ENCODE results near the gene NFIA.

The NFIA gene

DNA sequence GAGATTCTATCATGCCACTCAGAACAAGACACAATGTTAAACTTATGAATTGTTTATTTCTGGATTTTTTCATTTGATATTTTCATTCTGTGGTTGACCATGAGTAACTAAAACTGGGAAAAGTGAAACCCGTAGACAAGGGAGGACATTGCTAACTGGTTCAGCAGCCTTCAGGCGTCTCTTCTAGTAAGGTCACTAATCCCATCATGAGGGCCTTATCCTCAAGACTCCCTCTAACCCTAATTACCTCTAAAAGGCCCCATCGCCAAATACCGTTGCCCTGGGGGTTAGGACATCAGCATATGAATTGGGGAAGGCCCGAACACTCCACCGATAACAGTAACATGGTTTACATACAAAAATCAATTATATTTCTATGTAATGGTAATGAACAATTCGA, 394.9 kb downstream of the NFIA start:
- no peak for DNase-seq

DNA sequence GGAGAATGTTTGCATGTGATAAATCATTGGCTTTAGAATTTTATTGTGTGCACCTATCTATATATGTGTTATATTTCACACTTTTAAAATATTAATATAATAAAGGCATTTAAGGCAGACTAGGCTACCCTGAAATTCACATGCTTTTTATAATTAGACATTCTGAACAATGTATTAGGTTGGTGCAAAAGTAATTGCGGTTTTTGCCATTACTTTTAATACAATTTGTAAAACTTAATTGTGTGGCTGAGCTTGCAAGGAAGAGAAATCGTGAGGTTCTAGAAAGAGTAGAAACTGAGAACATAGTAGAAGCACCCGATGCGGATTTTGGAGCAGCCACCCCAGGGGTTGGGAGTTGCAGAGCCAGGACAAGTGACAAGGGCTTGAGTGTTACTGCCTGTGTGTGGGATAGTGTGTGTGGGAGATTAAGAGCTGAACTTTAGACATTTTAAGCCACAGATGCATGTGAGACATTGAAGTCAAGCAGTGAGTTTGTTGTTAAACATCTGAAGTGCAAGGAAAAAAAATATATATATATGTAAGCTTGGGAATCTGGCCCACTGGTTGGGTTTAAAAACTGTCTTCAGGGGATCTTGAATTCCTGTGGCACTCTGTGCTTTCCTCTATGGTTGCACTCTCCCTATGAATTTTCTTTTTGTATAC, 398.0 kb downstream of the NFIA start:
- no peak for DNase-seq

- DNase-seq = no peak
Observed at GRCh38 chr1:61481315-61481715, 399.0 kb downstream of the NFIA start.

DNA sequence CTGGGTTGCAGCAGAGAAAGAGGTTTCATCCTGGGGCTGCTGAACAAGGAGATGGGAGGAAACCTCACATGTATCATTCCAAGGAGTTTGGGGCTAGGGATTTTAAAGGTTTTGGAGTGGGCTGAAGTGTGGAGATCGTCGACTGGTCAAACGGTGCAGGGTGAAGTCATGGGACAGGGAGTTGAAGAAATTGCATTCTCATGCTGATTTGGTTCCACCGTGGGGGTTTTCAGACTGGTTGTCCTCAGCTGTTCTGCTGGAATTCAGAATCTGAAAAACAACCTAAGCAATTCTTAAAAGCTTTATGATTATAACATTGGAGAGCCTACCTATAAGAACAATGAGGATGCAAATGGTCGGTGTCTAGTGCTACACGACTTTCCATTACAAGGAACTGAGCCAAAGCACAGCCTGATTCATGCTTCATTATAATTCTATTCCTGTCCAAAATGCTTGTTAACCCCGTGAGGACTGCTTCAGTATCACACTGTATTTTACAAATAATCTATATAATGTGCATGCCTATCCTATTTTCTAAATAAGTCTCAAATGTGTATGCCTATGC, 399.9 kb downstream of the NFIA start:
- no peak for DNase-seq

DNA sequence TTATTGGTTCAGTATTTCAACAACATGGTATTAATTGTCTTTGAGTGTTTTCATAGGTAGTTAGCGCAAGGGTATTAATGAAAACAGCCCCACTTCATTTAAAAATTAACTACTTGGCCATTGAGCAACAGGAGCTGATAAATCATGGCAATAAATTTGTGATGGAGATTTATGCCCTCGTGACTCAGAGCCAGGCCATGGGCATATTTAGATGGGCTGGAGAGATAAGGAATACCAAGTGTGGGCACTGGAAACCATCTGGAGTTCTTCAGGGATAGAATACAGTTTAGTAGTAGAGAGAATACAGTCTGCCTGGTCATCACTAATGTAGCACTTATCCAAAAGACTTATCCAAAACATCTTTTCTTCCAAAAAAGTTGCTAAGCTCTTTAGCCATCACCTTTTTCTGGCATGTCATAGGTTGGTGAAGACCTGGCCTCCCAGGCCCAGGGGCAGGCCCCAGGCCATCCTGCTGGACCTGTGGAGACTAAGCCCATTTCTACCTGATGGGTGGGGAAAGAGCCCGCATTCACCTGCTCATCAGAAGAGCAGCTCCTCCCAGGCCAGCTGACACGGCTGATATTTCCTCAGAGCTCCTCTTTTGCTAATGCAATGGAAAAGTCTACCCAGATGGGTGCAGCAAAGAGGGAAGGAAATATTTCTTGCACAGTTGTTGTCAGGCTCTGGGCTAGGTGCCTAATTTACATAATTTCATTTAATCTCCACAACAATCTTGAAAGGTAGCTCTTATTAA, 404.6 kb downstream of the NFIA start:
- no peak for DNase-seq

DNA sequence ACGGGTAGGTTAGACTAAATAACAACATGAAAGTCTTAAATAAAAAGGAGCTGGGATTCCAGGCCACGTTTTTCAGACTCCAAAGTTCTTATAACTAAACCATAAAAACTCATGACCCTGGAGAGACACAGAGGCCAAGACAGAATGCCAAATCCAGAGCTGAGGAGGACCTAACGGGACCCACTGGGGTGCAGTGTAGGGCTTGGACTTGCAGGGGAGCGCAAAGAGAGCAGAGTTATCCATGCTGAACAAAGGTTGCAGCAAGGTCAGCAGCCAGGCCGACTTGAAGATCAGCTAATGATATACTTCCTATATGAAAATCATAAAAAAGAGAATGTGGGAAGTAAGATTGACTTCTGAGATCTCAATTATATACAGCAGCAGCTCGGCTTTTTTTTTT, 405.4 kb downstream of the NFIA start:
- DNase-seq = no peak

DNA sequence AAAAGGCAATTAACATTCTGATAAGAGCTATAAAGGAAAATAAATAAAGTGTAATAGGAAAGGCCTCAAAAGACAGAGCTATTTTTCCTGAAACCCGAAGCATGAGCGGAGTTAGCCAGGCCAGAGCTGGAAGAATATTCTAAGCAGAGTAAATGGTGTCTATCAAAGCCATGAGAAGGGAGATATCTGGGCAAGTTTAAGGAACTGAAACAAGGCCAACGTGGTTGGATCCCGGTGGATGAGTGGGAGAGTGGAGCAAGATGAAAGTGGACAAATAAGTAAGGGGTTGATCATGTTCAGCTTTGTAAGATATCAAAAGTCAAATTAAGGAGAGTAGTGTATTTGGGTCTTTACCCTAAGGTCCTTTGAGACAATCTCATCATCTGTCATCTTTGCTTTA, 408.6 kb downstream of the NFIA start:
- DNase-seq = no peak

DNA sequence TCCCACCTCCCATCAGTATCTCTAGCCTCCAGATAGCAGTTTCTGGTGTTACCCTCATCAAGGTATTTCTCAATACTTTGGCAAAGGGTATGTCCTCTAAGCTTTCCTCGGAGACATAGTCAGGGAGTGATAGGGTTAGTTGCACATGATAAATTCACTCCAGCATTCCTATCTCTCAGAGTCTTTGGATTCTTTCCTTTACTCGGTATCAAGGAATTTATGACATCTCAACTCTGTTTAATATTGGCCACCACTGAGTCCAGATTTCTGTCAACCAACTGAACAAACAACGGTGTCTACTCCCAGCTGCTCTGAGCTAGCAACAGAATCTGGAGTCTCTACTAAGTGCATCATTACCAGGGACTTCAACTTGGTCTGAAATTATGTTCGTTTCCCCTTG, 409.1 kb downstream of the NFIA start:
- no peak for DNase-seq

- DNase-seq = no peak
Observed at GRCh38 chr1:61494000-61494399, 411.6 kb downstream of the NFIA start.

- no peak for DNase-seq
Observed at GRCh38 chr1:61496501-61496900, 414.1 kb downstream of the NFIA start.

- DNase-seq = no peak
Observed at GRCh38 chr1:61497013-61497412, 414.7 kb downstream of the NFIA start.

- no peak for DNase-seq
Observed at GRCh38 chr1:61498342-61498741, 416.0 kb downstream of the NFIA start.

DNA sequence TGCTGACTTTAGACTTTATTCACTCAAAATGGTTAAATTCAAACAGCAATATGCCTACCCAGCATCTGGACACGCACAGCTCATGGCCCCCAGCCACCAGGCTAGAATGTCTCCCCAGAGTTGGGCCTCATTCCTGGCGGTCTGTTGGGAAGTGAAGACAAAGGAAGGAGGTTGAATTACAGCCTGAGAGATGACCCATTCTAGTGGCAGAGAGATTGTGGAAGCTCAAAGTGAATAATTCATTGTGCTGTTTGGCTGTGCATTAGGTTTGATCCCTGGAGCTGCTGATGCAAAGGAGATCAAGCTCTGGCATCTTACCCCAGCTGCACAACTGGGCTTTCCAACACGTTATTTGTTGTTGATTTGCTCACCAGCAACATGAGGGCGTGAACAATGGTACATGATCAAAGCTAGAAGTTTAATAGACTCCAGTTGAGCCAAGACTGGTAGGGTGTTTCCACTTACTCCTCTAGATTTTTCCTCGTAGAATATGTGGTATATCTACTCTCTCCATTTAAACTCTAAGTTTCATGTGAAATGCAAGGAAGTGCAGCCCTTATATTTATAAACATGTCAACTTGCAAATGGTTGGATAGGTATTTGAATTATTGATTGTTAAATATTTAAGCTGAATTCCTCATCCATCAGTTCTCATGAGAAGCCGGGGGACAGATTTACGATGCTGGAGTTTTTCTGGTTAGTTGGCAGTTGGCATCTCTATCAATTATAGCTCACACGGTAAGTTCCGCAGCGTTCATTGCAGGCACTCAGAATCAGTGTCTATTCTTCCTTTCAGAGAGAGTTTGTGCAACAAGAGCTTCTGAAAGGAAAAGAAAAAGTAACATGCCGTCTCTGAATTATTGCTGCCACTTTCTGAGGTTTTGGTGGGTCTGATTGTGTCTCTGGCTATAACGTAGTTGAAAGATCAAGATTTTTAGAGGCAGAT, 419.9 kb downstream of the NFIA start:
- DNase-seq = no peak

GRCh38 chr1:61504305-61504704, 421.9 kb downstream of the NFIA start:
- DNase-seq = no peak

GRCh38 chr1:61504852-61505390, 422.6 kb downstream of the NFIA start:
- no peak for DNase-seq

- no peak for DNase-seq
Observed at GRCh38 chr1:61506236-61506635, 423.9 kb downstream of the NFIA start.

DNA sequence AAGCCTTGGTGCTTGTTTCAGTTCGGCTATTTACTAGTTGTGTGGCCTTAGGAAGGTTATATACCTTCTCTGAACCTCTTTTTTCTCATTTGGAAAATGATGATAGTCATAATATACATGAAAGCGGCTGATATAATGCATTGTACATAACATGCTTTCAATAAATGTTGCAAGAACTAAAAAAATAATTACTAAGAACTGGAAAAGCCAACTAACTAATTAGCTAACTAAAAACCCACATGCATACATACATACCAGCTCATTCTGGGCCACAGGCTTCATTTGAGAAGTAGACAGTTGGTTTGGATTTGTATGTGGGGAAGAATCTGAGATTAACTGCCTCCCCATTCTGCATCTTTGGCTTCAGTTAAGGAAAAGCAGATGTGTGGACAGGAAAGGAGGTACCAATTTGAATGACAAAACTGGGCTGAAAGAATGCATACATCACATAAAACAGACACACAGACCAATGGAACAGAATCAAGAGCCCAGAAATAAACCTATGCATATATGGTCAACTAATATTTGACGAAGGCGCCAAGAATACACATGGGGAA, 424.7 kb downstream of the NFIA start:
- no peak for DNase-seq

Data from NCI-H748 treated with DMSO at 0.1 percent for 48 hours (cell line).